NB4 (cell line): ENCODE results near the gene PSMG3.

Source experiments
- DNase-seq: peaks from one replicate; pipeline ENCODE4 v3.0.0; 2010; ENCODE audit warnings: low read depth
- H3K4me3 ChIP-seq: one replicate; pipeline ENCODE4 v1.5.1; 2011; ENCODE audit warnings: mild to moderate bottlenecking, low read depth, low read length, moderate library complexity
- MAX ChIP-seq: IDR thresholded peaks from 2 replicates; pipeline ENCODE4 v1.6.1; 2011; ENCODE audit warnings: low read depth, low read length
- MYC ChIP-seq: IDR thresholded peaks from 2 replicates; pipeline ENCODE4 v1.6.1; 2011; ENCODE audit warnings: low read depth, low read length
- POLR2A ChIP-seq: IDR thresholded peaks from 2 replicates; pipeline ENCODE4 v1.6.1; 2011; ENCODE audit warnings: mild to moderate bottlenecking; ENCODE audit not compliant: insufficient read length; ENCODE audit errors: extremely low read depth
- TF ChIP-seq, protein P1 (sequence below): IDR thresholded peaks from one replicate; pipeline ENCODE4 v1.5.1; 2012; ENCODE audit warnings: low read depth, low read length

PSMG3 gene

DNA sequence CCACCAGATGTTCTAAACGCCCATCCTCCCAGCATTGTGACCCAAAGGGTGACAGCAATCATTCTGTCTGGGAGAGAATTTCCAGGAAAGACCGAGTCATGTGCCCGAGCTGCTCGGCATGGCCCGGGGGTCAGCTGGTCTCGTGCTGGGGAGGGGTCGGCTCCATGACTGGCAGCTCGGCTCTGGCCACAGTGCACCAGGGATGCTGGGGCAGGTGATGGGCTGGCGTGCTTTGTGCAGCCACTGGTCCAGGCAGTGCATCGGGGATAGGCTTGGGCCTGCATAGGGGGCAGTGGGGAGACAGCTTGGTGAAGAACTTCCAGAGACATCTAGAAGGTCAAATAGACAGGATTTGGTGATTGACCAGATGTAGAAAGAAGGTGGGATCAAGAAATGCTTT is 39.2 kb upstream of the PSMG3 start:
- H3K4me3 ChIP-seq: no peak overlapping the region
- no peak for TF ChIP-seq MYC
- TF ChIP-seq MAX: no peak
- TF ChIP-seq POLR2A: no peak
- TF ChIP-seq, protein P1, sequence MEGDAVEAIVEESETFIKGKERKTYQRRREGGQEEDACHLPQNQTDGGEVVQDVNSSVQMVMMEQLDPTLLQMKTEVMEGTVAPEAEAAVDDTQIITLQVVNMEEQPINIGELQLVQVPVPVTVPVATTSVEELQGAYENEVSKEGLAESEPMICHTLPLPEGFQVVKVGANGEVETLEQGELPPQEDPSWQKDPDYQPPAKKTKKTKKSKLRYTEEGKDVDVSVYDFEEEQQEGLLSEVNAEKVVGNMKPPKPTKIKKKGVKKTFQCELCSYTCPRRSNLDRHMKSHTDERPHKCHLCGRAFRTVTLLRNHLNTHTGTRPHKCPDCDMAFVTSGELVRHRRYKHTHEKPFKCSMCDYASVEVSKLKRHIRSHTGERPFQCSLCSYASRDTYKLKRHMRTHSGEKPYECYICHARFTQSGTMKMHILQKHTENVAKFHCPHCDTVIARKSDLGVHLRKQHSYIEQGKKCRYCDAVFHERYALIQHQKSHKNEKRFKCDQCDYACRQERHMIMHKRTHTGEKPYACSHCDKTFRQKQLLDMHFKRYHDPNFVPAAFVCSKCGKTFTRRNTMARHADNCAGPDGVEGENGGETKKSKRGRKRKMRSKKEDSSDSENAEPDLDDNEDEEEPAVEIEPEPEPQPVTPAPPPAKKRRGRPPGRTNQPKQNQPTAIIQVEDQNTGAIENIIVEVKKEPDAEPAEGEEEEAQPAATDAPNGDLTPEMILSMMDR: no peak
- DNase-seq: no peak

DNA sequence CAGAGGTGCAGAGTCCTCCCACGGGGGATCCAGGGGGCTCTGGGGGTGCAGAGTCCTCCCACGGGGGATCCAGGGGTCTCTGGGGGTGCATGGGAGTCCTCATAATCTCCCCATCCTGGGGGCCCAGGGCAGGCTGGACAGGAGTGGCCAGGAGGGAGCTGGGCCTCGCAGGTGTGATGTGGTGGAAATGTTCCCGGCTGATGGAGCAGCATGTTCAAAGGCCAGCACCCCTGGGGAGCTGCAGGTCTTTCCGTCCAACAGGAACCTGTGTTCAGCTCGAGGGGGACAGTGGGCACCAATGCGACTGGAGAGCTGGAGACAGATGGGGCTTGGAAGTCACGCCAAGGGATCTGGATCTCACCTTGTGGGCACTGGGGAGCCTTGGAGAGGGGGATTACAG is 38.5 kb upstream of the PSMG3 start:
- H3K4me3 ChIP-seq: no peak overlapping the region
- no peak for DNase-seq
- no peak for TF ChIP-seq POLR2A
- TF ChIP-seq MYC: no peak
- no peak for TF ChIP-seq MAX
- TF ChIP-seq, protein P1: no peak

- no peak overlapping the region for H3K4me3 ChIP-seq
- no peak for DNase-seq
- TF ChIP-seq MYC (no peak), MAX (no peak), POLR2A (no peak)
- TF ChIP-seq, protein P1: no peak
These were observed 37.9 kb upstream of the PSMG3 start for GRCh38 chr7:1607696-1608095.

GRCh38 chr7:1607001-1607400 is 37.2 kb upstream of the PSMG3 start:
- TF ChIP-seq MYC (no peak), MAX (no peak), POLR2A (no peak)
- TF ChIP-seq, protein P1: no peak
- DNase-seq: no peak

GRCh38 chr7:1604383-1604782 is 34.6 kb upstream of the PSMG3 start:
- no peak for TF ChIP-seq POLR2A
- TF ChIP-seq MYC: no peak
- TF ChIP-seq, protein P1: no peak
- TF ChIP-seq MAX: no peak
- H3K4me3 ChIP-seq: no peak overlapping the region
- no peak for DNase-seq

More at GRCh38 chr7:1607001-1607400, 37.2 kb upstream of the PSMG3 start:
- no peak overlapping the region for H3K4me3 ChIP-seq
